ENCODE measurements around the gene TNF.

The TNF gene

GRCh38 chr6:31529329-31530150 is 45.8 kb upstream of the TNF start (continued):
- no peak for TF ChIP-seq ZNF280D (tag by site-specific recombination; IDR thresholded peaks at IDR 0.05)
- TF ChIP-seq SP2 (tag by site-specific recombination; IDR thresholded peaks at IDR 0.05), result no peak
- no peak for TF ChIP-seq ZNF274 (IDR thresholded peaks at IDR 0.05; ENCODE audit: low read length)
- no peak for TF ChIP-seq ZNF274 (tag by site-specific recombination; IDR thresholded peaks at IDR 0.05; ENCODE audit: borderline replicate concordance)
- TF ChIP-seq, protein P1, sequence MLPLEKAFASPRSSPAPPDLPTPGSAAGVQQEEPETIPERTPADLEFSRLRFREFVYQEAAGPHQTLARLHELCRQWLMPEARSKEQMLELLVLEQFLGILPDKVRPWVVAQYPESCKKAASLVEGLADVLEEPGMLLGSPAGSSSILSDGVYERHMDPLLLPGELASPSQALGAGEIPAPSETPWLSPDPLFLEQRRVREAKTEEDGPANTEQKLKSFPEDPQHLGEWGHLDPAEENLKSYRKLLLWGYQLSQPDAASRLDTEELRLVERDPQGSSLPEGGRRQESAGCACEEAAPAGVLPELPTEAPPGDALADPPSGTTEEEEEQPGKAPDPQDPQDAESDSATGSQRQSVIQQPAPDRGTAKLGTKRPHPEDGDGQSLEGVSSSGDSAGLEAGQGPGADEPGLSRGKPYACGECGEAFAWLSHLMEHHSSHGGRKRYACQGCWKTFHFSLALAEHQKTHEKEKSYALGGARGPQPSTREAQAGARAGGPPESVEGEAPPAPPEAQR (tag by site-specific recombination; IDR thresholded peaks at IDR 0.05), result no peak
- TF ChIP-seq PRDM1 (tag by site-specific recombination; IDR thresholded peaks at IDR 0.05), result no peak
- TF ChIP-seq MEIS1 (CRISPR knock-in tag; IDR thresholded peaks at IDR 0.05; ENCODE audit: borderline replicate concordance), result no peak
- TF ChIP-seq KLF1 (tag by site-specific recombination; IDR thresholded peaks at IDR 0.05), result no peak
- no peak for TF ChIP-seq YY2 (tag by site-specific recombination; IDR thresholded peaks at IDR 0.05)
- peak; percentile 8; the same call in 1 of the 2 replicates for TF ChIP-seq ZSCAN30 (tag by site-specific recombination; IDR thresholded peaks at IDR 0.05)
- TF ChIP-seq ZNF600 (tag by site-specific recombination; IDR thresholded peaks at IDR 0.05), result peak; percentile 11; the same call in 1 of the 2 replicates
- TF ChIP-seq HOXC10 (CRISPR knock-in tag; IDR thresholded peaks at IDR 0.05), result no peak
- TF ChIP-seq ZNF121 (tag by site-specific recombination; IDR thresholded peaks at IDR 0.05), result no peak
- TF ChIP-seq ZNF521 (tag by site-specific recombination; IDR thresholded peaks at IDR 0.05), result no peak
- no peak for TF ChIP-seq ZNF747 (tag by site-specific recombination; IDR thresholded peaks at IDR 0.05)
- TF ChIP-seq GLIS1 (tag by site-specific recombination; IDR thresholded peaks at IDR 0.05), result no peak
- no peak for TF ChIP-seq ZNF341 (tag by site-specific recombination; IDR thresholded peaks at IDR 0.05; ENCODE audit: low read depth)
- no peak for TF ChIP-seq SCRT2 (tag by site-specific recombination; IDR thresholded peaks at IDR 0.05)
- TF ChIP-seq, protein P2, sequence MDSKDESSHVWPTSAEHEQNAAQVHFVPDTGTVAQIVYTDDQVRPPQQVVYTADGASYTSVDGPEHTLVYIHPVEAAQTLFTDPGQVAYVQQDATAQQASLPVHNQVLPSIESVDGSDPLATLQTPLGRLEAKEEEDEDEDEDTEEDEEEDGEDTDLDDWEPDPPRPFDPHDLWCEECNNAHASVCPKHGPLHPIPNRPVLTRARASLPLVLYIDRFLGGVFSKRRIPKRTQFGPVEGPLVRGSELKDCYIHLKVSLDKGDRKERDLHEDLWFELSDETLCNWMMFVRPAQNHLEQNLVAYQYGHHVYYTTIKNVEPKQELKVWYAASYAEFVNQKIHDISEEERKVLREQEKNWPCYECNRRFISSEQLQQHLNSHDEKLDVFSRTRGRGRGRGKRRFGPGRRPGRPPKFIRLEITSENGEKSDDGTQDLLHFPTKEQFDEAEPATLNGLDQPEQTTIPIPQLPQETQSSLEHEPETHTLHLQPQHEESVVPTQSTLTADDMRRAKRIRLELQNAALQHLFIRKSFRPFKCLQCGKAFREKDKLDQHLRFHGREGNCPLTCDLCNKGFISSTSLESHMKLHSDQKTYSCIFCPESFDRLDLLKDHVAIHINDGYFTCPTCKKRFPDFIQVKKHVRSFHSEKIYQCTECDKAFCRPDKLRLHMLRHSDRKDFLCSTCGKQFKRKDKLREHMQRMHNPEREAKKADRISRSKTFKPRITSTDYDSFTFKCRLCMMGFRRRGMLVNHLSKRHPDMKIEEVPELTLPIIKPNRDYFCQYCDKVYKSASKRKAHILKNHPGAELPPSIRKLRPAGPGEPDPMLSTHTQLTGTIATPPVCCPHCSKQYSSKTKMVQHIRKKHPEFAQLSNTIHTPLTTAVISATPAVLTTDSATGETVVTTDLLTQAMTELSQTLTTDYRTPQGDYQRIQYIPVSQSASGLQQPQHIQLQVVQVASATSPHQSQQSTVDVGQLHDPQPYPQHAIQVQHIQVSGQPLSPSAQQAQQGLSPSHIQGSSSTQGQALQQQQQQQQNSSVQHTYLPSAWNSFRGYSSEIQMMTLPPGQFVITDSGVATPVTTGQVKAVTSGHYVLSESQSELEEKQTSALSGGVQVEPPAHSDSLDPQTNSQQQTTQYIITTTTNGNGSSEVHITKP (tag by site-specific recombination; IDR thresholded peaks at IDR 0.05), result 0 out of 2 replicates have a peak, but pooled peaks have one; percentile 7
- TF ChIP-seq ZNF18 (tag by site-specific recombination; IDR thresholded peaks at IDR 0.05), result no peak
- TF ChIP-seq ZBTB17 (tag by site-specific recombination; IDR thresholded peaks at IDR 0.05), result 0 out of 2 replicates have a peak, but pooled peaks have one; percentile 20
- no peak for TF ChIP-seq HOXA7 (CRISPR knock-in tag; IDR thresholded peaks at IDR 0.05; ENCODE audit: borderline replicate concordance)
- TF ChIP-seq PRDM4 (tag by site-specific recombination; IDR thresholded peaks at IDR 0.05), result no peak
- no peak for TF ChIP-seq ZBTB44 (tag by site-specific recombination; IDR thresholded peaks at IDR 0.05)
- no peak for TF ChIP-seq ZNF169 (tag by site-specific recombination; IDR thresholded peaks at IDR 0.05)
- TF ChIP-seq KLF10 (tag by site-specific recombination; IDR thresholded peaks at IDR 0.05), result no peak
